GM21360 (cell line): ENCODE results near the gene PIAS3.
A peak's percentile ranks its signal among the peaks of the same experiment; 100 is the strongest.

Experiments used
- ATAC-seq: cut with Tn5 transposase; IDR thresholded peaks from one replicate; pipeline ENCODE4 v1.9.1; 2021; ENCODE audit warnings: mild to moderate bottlenecking, moderate library complexity; ENCODE audit not compliant: unreplicated experiment

The PIAS3 gene

DNA sequence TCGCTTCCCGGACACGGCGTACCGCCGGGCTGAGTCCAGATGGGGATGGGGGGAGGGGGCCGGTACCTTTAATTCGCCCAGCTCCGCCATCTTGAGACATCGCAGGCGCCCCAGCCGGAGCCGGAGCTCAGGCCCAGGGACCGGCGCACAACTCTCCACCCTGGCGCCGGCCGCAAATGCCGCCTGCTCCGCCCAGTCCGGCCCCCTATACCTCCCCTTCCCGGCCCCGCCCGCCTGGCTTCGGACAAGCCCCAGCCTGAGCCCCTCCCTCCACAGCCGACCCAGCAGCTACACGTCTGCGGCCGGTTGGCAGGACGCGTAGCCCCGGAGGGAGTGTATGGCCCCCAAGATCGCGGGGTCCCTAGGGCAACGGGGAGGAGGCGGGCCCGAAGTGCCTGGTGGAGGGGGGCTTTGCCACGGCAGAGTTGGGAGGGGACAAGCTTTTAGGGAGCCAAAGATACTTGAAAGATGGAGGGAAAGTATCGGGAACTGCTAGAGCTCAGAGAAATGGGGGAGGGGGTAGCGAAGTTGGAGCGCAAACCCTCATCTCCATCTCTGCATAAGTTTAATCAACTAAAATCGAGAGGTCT is at the start of gene PIAS3:
Gene PIAS3, minus strand, starts transcription at position 181 of the 590 bp plus-strand sequence. Its CDS starts 91 bp downstream, at position 90.
- peak; percentile 73 for ATAC-seq

DNA sequence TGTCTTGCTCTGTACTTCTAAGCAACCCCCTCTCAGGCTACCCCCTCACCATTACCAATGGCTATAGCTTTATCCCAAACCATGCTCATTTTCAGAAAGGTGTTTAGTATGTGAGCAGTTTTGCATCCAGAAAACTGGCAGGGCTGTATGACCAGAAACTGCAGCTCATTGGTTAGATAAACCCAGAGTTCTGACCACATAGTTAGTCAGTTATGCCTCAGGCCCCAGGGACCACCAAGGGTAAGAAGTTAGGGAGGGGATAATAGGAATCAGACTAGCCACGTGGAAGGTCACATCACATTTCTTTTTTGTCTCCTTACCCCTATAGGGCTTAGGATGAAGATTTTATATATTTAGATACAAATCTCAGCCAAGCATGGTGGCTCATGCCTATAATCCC is 49.8 kb upstream of the PIAS3 start:
- no peak for ATAC-seq

DNA sequence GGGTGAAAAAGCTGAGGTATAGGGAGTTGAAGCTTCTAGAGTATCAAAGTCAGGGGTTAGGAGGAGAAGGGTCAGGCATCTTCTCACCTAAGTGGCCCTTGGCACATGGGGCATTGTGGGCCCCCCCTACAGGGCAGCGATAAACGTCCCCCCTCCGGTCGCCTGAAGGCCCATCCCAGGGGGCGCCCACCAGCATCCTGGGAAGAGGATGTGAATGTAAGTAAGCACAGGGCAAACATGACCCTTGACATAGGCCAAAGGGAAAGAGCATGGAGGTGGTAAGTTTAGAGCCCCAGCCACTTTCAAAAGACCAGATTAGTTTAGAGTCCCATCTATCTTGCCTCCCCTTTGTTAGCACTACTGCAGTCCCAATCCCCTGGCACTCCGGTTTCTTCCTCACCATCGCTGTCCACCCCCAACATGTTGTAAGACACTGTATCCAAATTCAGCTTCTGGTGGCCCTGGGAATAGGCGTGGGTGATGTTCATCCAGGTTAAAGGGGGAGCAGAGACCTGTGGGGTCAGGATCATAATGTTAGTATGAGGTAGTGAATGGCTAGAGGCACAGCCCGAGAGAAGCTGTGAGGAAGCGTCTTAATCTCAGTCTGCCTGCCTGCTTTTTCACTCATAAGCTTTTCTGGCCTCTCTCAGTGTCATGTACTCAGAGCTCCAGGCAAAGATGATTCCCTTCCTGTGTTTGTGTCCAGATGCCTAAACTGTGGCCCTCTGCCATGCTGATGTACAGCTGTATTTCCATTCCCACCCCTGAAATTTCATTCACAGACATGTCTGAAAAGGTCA is 48.3 kb upstream of the PIAS3 start:
- no peak for ATAC-seq

- ATAC-seq: no peak
These were observed 42.6 kb upstream of the PIAS3 start for GRCh38 chr1:145901312-145902021.

DNA sequence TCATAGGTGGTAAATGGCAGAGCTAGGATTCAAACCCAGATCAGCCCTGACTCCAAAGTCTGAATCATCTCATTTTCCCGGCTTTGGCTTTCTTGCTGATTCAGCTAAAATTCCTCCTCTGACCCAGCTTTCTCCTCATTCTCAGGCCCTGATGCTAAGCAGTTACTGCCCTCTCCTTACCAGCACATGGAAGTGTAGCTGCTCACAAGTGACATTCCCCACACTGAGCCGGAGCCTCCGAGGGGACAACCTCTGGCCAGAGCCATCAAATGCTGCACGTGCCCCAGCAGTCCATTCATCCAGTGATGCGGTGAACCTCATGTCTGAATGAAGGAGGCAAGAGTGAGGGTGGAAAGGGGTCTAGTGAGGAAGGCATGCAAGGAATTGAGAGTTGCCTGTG is 39.9 kb upstream of the PIAS3 start:
- ATAC-seq: no peak

DNA sequence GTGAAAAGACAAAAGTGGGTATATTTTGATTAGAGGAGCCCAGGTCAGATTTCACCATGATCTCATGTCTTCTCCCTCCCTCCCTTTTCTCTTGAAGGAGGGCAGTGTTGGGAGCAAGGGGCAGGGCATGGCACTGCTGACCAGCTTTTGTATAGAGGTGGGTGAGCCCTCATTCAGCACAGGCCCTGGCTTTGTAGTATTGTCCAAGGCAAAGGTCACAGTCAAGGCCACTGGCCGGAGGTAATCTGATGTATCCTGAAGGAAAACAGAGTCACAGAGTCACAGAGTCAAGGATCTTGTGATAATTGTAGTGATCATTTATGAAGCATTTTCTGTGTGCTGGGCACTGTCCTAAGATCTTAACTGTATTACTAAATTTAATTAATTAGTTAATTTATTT is 39.1 kb upstream of the PIAS3 start:
- no peak for ATAC-seq

GRCh38 chr1:145895471-145895870 is 36.6 kb upstream of the PIAS3 start:
- no peak for ATAC-seq

- ATAC-seq: no peak
These were observed 34.6 kb upstream of the PIAS3 start for GRCh38 chr1:145893306-145894055.

- no peak for ATAC-seq
These were observed 33.7 kb upstream of the PIAS3 start for GRCh38 chr1:145892486-145893087.

DNA sequence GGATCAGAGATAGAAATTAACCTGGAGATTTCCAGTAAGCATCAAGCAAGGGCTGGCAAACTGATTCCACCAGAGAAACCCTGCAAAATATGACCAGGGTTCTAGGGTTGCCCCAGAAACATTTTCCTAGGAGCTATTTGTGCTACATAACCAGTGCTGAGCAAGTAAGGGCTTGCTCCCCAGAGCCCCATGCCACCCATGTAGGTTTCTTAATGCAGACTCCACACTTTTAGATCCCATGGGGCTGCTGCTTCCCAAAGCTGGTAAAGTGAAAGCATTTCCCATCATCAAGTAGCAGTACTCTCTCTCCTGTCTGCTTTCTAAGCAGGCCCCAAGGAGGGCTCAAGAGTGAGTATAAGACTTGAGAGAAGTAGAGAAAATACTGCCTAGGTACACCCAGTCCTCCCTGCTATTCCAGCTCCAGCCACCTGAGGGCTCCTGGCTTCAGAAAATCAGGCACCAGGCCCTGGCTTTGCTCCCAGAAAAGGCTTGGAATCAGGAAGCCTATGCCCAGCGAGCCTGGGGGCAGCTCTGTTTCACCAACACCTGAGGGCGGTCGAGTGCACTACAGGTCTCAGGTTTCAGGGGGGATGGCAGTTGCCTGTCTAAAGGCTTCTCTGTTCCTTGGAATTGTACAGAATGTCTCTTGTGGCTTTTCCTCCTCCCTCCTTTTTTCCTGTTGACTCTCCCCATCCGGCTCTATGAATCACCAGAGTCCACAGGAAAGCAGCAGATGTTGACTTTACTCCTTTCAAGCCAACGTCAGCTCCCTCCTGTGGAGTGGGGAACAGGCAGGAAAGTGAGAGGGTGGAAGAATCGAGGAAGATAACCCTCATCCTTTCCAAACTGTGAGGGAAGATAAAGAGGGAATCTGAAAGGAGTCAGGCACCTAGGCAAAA is 33.0 kb upstream of the PIAS3 start:
- ATAC-seq: no peak

- ATAC-seq: no peak
These were observed 32.3 kb upstream of the PIAS3 start for GRCh38 chr1:145891143-145891542.

DNA sequence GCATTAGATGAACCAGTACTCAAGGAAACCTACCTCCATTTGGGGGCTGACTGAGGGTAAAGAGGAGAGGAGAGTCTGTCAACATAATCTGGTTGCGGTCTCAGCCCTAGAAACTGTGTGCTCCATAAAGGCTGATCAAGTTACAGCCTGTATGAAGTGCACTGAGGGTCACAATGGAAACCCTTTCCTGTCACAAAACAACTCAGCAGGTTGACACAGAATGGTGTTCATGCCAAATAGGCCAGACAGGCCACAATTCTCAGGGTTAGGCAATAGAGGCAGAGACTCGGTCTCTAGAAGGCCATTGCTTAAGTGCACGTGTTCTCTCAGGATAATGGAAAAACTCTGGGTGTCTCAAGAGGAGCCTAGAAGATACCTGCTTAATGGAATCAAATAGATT is 30.8 kb upstream of the PIAS3 start:
- ATAC-seq: no peak

DNA sequence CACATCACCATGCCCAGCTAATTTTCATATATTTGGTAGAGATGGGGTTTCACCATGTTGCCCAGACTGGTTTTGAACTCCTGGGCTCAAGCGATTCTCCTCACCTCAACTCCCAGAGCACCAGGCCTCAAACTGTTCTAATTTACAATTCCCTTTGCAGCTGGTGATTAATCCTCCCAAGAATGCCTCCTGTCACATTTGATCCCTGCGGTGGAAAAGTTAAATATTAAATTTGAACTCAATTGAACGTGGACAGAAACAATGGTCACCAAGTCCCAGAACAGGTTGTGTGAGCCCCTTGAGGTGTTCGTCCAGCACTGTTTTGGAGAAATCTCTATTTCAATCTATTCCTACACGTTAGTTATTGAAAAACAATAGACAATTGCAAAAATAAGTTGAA is 28.8 kb upstream of the PIAS3 start:
- no peak for ATAC-seq

GRCh38 chr1:145886816-145887215 is 27.9 kb upstream of the PIAS3 start:
- ATAC-seq: no peak

- no peak for ATAC-seq
These were observed 27.5 kb upstream of the PIAS3 start for GRCh38 chr1:145886390-145886789.

DNA sequence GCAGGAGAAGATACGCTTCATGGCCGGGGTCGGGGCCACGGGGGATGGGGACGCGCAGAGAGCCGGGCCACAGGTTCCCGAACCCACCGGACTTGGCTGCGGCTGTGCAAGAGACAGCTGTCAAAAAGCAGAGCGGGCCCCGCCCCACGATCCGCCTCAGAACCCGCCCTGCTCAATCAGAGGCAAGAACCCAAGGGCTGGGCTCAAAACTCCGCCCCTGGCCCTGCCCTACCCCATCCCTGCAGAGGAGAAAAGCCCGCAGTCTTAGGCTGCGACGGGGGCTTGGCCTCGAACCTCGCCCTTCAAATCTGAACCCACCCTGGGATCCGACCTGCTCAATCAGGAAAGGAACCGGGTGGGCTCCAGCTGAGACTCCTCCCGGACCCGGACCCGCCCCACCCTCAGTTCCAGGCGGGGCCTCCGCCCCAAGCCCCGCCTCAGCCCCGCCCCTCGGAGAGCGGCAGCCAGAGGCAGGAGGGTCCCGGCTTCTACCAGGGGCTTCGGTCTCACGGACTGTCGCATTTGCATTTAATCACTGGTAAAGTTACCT is 26.9 kb upstream of the PIAS3 start, which contains the start of gene ANKRD35:
Gene ANKRD35, minus strand, starts transcription at position 129 of the 550 bp plus-strand sequence. Its CDS starts 108 bp downstream, at position 21.
- ATAC-seq: peak; percentile 93

- no peak for ATAC-seq
These were observed 25.8 kb upstream of the PIAS3 start for GRCh38 chr1:145884675-145885074.

DNA sequence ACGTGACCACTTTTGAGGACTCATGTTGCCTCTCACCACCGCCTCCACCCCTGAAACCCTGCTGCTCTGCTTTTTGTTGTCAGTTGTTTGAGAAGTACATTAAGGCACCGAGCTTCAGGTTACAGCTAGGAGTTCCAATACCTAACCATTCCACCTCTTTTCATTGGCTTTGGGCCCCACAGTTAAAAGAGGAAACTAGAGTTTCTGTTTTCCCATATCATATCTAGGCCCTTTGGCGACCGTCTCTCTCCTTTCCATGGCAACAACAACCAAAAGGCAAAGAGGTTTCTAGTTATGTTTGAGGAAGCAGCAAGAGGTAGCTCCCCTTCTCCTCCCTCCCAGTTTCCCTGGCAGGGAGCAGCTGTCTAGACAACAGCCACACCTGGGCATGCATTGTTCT is 20.9 kb upstream of the PIAS3 start:
- no peak for ATAC-seq

GRCh38 chr1:145878724-145879123 is 19.8 kb upstream of the PIAS3 start:
- ATAC-seq: no peak
